Smooth muscle cell (in vitro differentiated cells): ENCODE measurements around the gene HSD11B1. TPM values are rescaled to one million over a fixed set of nuclear protein-coding genes. Genes with fewer than 3 reads are reported as not detected.

Experiments
- polyA plus RNA-seq: library from polyadenylated mRNA; unstranded; fragments of >200 nt; fragmentation: Nextera tagmentation; extraction: Ambion mirVana; gene quantifications from 2 replicates; pipeline ENCODE4 v1.2.1, GENCODE V29; 2016
- total RNA-seq: library from RNA; depleted of rRNA; stranded (reverse); fragments of >200 nt; gene quantifications from 2 replicates; pipeline ENCODE4 v1.2.3, GENCODE V29; 2014

HSD11B1 gene
- total and polyA plus RNA-seq, 2 experiments from 2014 or later: not detected

Other genes with a start within 250 kb of the HSD11B1 start
- gene CAMK1G, start 121.1 kb upstream of the HSD11B1 start, total RNA-seq: 0.13 TPM in 1 of 2 replicates, not detected in the other
- gene CAMK1G, start 121.1 kb upstream of the HSD11B1 start, polyA plus RNA-seq: not detected in 2 replicates
- gene LAMB3, start 52.4 kb upstream of the HSD11B1 start, total RNA-seq: 24.0 and 29.2 TPM in 2 replicates
- 17.0 and 67.5 TPM in 2 replicates for gene LAMB3, start 52.4 kb upstream of the HSD11B1 start, polyA plus RNA-seq
- 2.1 and 7.6 TPM in 2 replicates for gene G0S2, start 29.4 kb upstream of the HSD11B1 start, total RNA-seq
- 5.7 and 6.7 TPM in 2 replicates for gene G0S2, start 29.4 kb upstream of the HSD11B1 start, polyA plus RNA-seq
- gene TRAF3IP3, start 51.2 kb downstream of the HSD11B1 start, total RNA-seq: 0.04 TPM in 1 of 2 replicates, not detected in the other
- 0.72 TPM in 1 of 2 replicates, not detected in the other for gene TRAF3IP3, start 51.2 kb downstream of the HSD11B1 start, polyA plus RNA-seq
- gene C1orf74, start 79.7 kb downstream of the HSD11B1 start, total RNA-seq: 5.0 and 10.6 TPM in 2 replicates
- 1.0 and 3.8 TPM in 2 replicates for gene C1orf74, start 79.7 kb downstream of the HSD11B1 start, polyA plus RNA-seq
- 52.3 and 59.6 TPM in 2 replicates for gene IRF6, start 101.3 kb downstream of the HSD11B1 start, total RNA-seq
- gene IRF6, start 101.3 kb downstream of the HSD11B1 start, polyA plus RNA-seq: 18.1 and 57.4 TPM in 2 replicates
- 5.2 and 6.2 TPM in 2 replicates for gene UTP25, start 123.1 kb downstream of the HSD11B1 start, total RNA-seq
- 2.3 and 2.9 TPM in 2 replicates for gene UTP25, start 123.1 kb downstream of the HSD11B1 start, polyA plus RNA-seq
- 0.81 TPM in 1 of 2 replicates, not detected in the other for gene SYT14, start 233.4 kb downstream of the HSD11B1 start, total RNA-seq
- gene SYT14, start 233.4 kb downstream of the HSD11B1 start, polyA plus RNA-seq: not detected in 2 replicates